CD14-positive monocyte (primary cell): ENCODE data around the gene XAB2. TPM values are rescaled to one million over a fixed set of nuclear protein-coding genes. Genes with fewer than 3 reads are reported as not detected.

Source experiments
- DNase-seq, 3 donors: peaks; one replicate each; pipeline ENCODE4 v3.0.0-alpha.2; 2011 to 2022
- H2AFZ ChIP-seq: 2 replicates; pipeline ENCODE4 v1.6.0; 2012; ENCODE audit warnings: mild to moderate bottlenecking, low read depth, low read length, inconsistent platforms; ENCODE audit not compliant: insufficient read depth, poor library complexity, severe bottlenecking
- H3K27ac ChIP-seq, 2 donors: 1 replicate in 1 of 2; 2 replicates in 1 of 2; pipeline ENCODE4 v1.5.1; 2012 to 2013; ENCODE audit warnings: low read length in 2 of 2, control low read depth in 1 of 2, inconsistent platforms in 1 of 2, low read depth in 1 of 2, mild to moderate bottlenecking in 1 of 2
- H3K27me3 ChIP-seq, 2 donors: one replicate each; pipeline versions ENCODE4 v1.6.0 to v1.6.1; 2011 to 2013; ENCODE audit warnings: low read length in 2 of 2; ENCODE audit not compliant: control insufficient read depth in 2 of 2, insufficient read depth in 2 of 2
- H3K36me3 ChIP-seq, 2 donors: replicated peaks in 1 of 2; 1 replicate in 1 of 2; 2 replicates in 1 of 2; pipeline versions ENCODE4 v1.5.1 to v1.6.1; 2012 to 2013; ENCODE audit warnings: low read length in 2 of 2, control low read depth in 1 of 2, inconsistent platforms in 1 of 2, mild to moderate bottlenecking in 1 of 2; ENCODE audit not compliant: insufficient read depth in 2 of 2, control insufficient read depth in 1 of 2
- H3K4me1 ChIP-seq, 2 donors: 1 replicate in 1 of 2; 2 replicates in 1 of 2; pipeline versions ENCODE4 v1.5.1 to v1.6.1; 2012 to 2013; ENCODE audit warnings: low read length in 2 of 2, control low read depth in 1 of 2, inconsistent platforms in 1 of 2, mild to moderate bottlenecking in 1 of 2, moderate library complexity in 1 of 2; ENCODE audit not compliant: insufficient read depth in 2 of 2, control insufficient read depth in 1 of 2
- H3K4me2 ChIP-seq: replicated peaks from 2 replicates; pipeline ENCODE3; 2012; ENCODE audit warnings: low read length, moderate library complexity, mild to moderate bottlenecking; ENCODE audit not compliant: poor library complexity, severe bottlenecking; ENCODE audit errors: extremely low read depth
- H3K4me3 ChIP-seq, 3 experiments: fragments of 200-600 bp in 1 of 3; sonication (generic) in 1 of 3; replicated peaks in 1 of 3; 1 replicate in 2 of 3; 2 replicates in 1 of 3; pipeline ENCODE4 v1.5.1; 2011 to 2013; ENCODE audit warnings: low read length in 3 of 3, mild to moderate bottlenecking in 3 of 3, control low read depth in 2 of 3, low read depth in 2 of 3, inconsistent platforms in 1 of 3, moderate library complexity in 1 of 3
- H3K79me2 ChIP-seq: 2 replicates; pipeline ENCODE4 v1.6.0; 2012; ENCODE audit warnings: mild to moderate bottlenecking, control low read depth, inconsistent platforms, low read length, moderate library complexity; ENCODE audit not compliant: insufficient read depth
- H3K9ac ChIP-seq: 2 replicates; pipeline ENCODE4 v1.6.0; 2017; ENCODE audit warnings: low read length, mild to moderate bottlenecking; ENCODE audit not compliant: insufficient read depth, poor library complexity, severe bottlenecking
- H3K9me3 ChIP-seq, 2 donors: replicated peaks in 1 of 2; 1 replicate in 1 of 2; 2 replicates in 1 of 2; pipeline versions ENCODE4 v1.5.1 to v1.6.1; 2012 to 2013; ENCODE audit warnings: low read length in 2 of 2, control low read depth in 1 of 2; ENCODE audit not compliant: control insufficient read depth in 1 of 2, insufficient read depth in 1 of 2
- H4K20me1 ChIP-seq: 2 replicates; pipeline ENCODE4 v1.6.0; 2012; ENCODE audit warnings: mild to moderate bottlenecking, low read length, control low read depth, moderate library complexity; ENCODE audit not compliant: insufficient read depth
- H3K27ac Mint-ChIP-seq, 7 donors: one replicate each; pipeline ENCODE4 v1.8.0; 2020; ENCODE audit warnings: mild to moderate bottlenecking in 7 of 7, mixed read lengths in 7 of 7, moderate library complexity in 6 of 7, inconsistent platforms in 2 of 7
- H3K27me3 Mint-ChIP-seq, 3 donors: one replicate each; pipeline ENCODE4 v1.8.0; 2021 to 2022; ENCODE audit warnings: low read depth in 3 of 3, mild to moderate bottlenecking in 3 of 3, mixed read lengths in 3 of 3, moderate library complexity in 3 of 3, inconsistent platforms in 1 of 3
- H3K36me3 Mint-ChIP-seq, 2 donors: one replicate each; pipeline ENCODE4 v1.8.0; 2020; ENCODE audit warnings: mixed read lengths in 2 of 2, inconsistent platforms in 1 of 2, mild to moderate bottlenecking in 1 of 2
- H3K4me1 Mint-ChIP-seq: one replicate; pipeline ENCODE4 v1.8.0; 2020; ENCODE audit warnings: mild to moderate bottlenecking, mixed read lengths
- H3K4me3 Mint-ChIP-seq, 2 donors: one replicate each; pipeline ENCODE4 v1.8.0; 2020; ENCODE audit warnings: mild to moderate bottlenecking in 2 of 2, mixed read lengths in 2 of 2, moderate library complexity in 1 of 2
- H3K9me3 Mint-ChIP-seq, 7 donors: one replicate each; pipeline ENCODE4 v1.8.0; 2020 to 2022; ENCODE audit warnings: mixed read lengths in 7 of 7, mild to moderate bottlenecking in 6 of 7, moderate library complexity in 6 of 7, inconsistent platforms in 2 of 7
- CTCF ChIP-seq: fragments of 200-600 bp; IDR thresholded peaks from one replicate; pipeline ENCODE4 v1.8.0; 2022; ENCODE audit warnings: antibody characterized with exemption, mild to moderate bottlenecking
- WGBS: methylation state at CpG from one replicate; pipeline ENCODE4 v1.1.5; 2013; ENCODE audit warnings: missing lambda C conversion rate; ENCODE audit not compliant: insufficient coverage; 5-methylcytosine and 5-hydroxymethylcytosine counted together
- intact Hi-C, 2 donors: fragments of 100-400 bp; cut with micrococcal nuclease; formaldehyde crosslinking; loops; one replicate each; pipeline versions ENCODE4 v1.15.0 to v1.15.1; 2023
- polyA plus RNA-seq, 3 donors: library from polyadenylated mRNA; depleted of rRNA in 1 of 3; unstranded in 2 of 3; stranded (reverse) in 1 of 3; fragments of 300-500 nt in 2 of 3; fragments of >200 nt in 1 of 3; fragmentation: Illumina TruSeq in 2 of 3; gene quantifications; 1 replicate in 2 of 3; 2 replicates in 1 of 3; pipeline ENCODE4 v1.2.3, GENCODE V29; 2012 to 2021

Gene XAB2
- polyA plus RNA-seq, 3 donors: 4.6 to 55.7 (median 8.8) TPM

GRCh38 chr19:7670790-7671189 lies 41.4 kb upstream of the XAB2 start:
- peaks cover 48 to 66% of the 10 kb centered on the region in 2 donors for H3K4me1 ChIP-seq
- TF ChIP-seq CTCF: no peak
- H2AFZ ChIP-seq: peak overlapping the region; percentile 71
- Mint-ChIP-seq H3K27ac (peak overlapping the region in 6 of 7 donors; percentile 70 to 93 (median 88)), H3K27me3 (peaks cover 0 to 5% (median 0%) of the 10 kb centered on the region in 3 donors), H3K4me1 (peaks cover 60% of the 10 kb centered on the region), H3K9me3 (peaks cover 11 to 19% (median 13%) of the 10 kb centered on the region in 7 donors), H3K36me3 (peaks cover 2 to 5% of the 10 kb centered on the region in 2 donors), H3K4me3 (peak overlapping the region; percentile 85 to 92)
- peaks cover 7 to 13% of the 10 kb centered on the region in 2 donors for H3K9me3 ChIP-seq
- no peaks in the 10 kb centered on the region for H3K36me3 ChIP-seq
- H3K4me2 ChIP-seq: peak overlapping the region; percentile 81
- H3K4me3 ChIP-seq: peak overlapping the region in 2 of 3 experiments; percentile 32 to 73
- H4K20me1 ChIP-seq: no peaks in the 10 kb centered on the region
- peaks cover 20% of the 10 kb centered on the region for H3K79me2 ChIP-seq
- intact Hi-C loops: no loop called here
- peak overlapping the region; percentile 56 for H3K9ac ChIP-seq
- peak overlapping the region; percentile 45 to 87 for H3K27ac ChIP-seq
- peak in 1 of 3 donors; percentile 34 for DNase-seq
- no peaks in the 10 kb centered on the region for H3K27me3 ChIP-seq
- WGBS: 52% methylated on average over 4 of the region's 9 CpGs

GRCh38 chr19:7670150-7670783 lies 40.9 kb upstream of the XAB2 start:
- Mint-ChIP-seq H3K4me3 (peak overlapping the region; percentile 85 to 92), H3K27me3 (peaks cover 0 to 5% (median 0%) of the 10 kb centered on the region in 3 donors), H3K4me1 (peaks cover 60% of the 10 kb centered on the region), H3K36me3 (peaks cover 2 to 5% of the 10 kb centered on the region in 2 donors), H3K9me3 (peaks cover 11 to 19% (median 13%) of the 10 kb centered on the region in 7 donors), H3K27ac (peak overlapping the region; percentile 70 to 93 (median 90))
- peak overlapping the region; percentile 45 to 87 for H3K27ac ChIP-seq
- H3K4me2 ChIP-seq: peak overlapping the region; percentile 81
- peaks cover 15% of the 10 kb centered on the region for H3K79me2 ChIP-seq
- no peaks in the 10 kb centered on the region for H4K20me1 ChIP-seq
- H3K9ac ChIP-seq: peak overlapping the region; percentile 56
- no peak for TF ChIP-seq CTCF
- peaks cover 7 to 13% of the 10 kb centered on the region in 2 donors for H3K9me3 ChIP-seq
- H3K4me3 ChIP-seq: peak overlapping the region; percentile 20 to 73 (median 32)
- WGBS: 1% methylated on average over 35 of the region's 43 CpGs
- no peaks in the 10 kb centered on the region for H3K27me3 ChIP-seq
- peak; percentile 69 to 77 (median 73) for DNase-seq
- no peaks in the 10 kb centered on the region for H3K36me3 ChIP-seq
- intact Hi-C loops: no loop called here
- H3K4me1 ChIP-seq: peaks cover 43 to 65% of the 10 kb centered on the region in 2 donors
- H2AFZ ChIP-seq: peak overlapping the region; percentile 71
